Right lobe of liver (tissue), 6 donors: ENCODE measurements around the gene LAMB1. TPM values are rescaled to one million over a fixed set of nuclear protein-coding genes. Genes with fewer than 3 reads are reported as not detected.

Experiments used
- ATAC-seq, 4 donors: fragments of 200-7000 bp; cut with Tn5 transposase; one replicate each; pipeline ENCODE4 v1.9.1; 2020; ENCODE audit warnings: mild to moderate bottlenecking in 4 of 4, moderate library complexity in 4 of 4
- DNase-seq, 3 donors: peaks; one replicate each; pipeline ENCODE4 v3.0.0-alpha.2; 2020
- H3K27ac ChIP-seq, 3 donors: fragments of 200-600 bp; one replicate each; pipeline ENCODE4 v1.8.0; 2022
- H3K27me3 ChIP-seq, 2 donors: fragments of 200-600 bp; one replicate each; pipeline ENCODE4 v1.8.0; 2022
- H3K36me3 ChIP-seq, 4 donors: fragments of 200-600 bp; sonication (generic) in 1 of 4; one replicate each; pipeline versions ENCODE4 v1.5.1 to v1.8.0; 2017 to 2022; ENCODE audit warnings: control low read depth in 1 of 4
- H3K4me1 ChIP-seq, 4 donors: fragments of 200-600 bp; sonication (generic) in 1 of 4; one replicate each; pipeline versions ENCODE4 v1.5.1 to v1.8.0; 2017 to 2022; ENCODE audit warnings: control low read depth in 1 of 4
- H3K4me3 ChIP-seq, 3 donors: fragments of 200-600 bp; one replicate each; pipeline ENCODE4 v1.8.0; 2022
- H3K9me3 ChIP-seq, 4 donors: fragments of 200-600 bp; sonication (generic) in 1 of 4; one replicate each; pipeline versions ENCODE4 v1.5.1 to v1.8.0; 2017 to 2022; ENCODE audit warnings: control low read depth in 1 of 4
- POLR2A ChIP-seq: fragments of 450-650 bp; IDR thresholded peaks from one replicate; pipeline ENCODE4 v1.6.1; 2017; ENCODE audit warnings: antibody characterized with exemption, mild to moderate bottlenecking
- WGBS: methylation state at CpG from one replicate; pipeline ENCODE4 v1.1.6; 2018; ENCODE audit warnings: low coverage, low lambda C conversion rate; ENCODE audit not compliant: insufficient coverage; ENCODE audit errors: missing lambda C conversion rate; 5-methylcytosine and 5-hydroxymethylcytosine counted together
- intact Hi-C, 2 donors: fragments of 100-400 bp; cut with DNase I; formaldehyde crosslinking; loops; one replicate each; pipeline versions ENCODE4 v1.11.2 to v1.14.1; 2022
- total RNA-seq, 6 experiments: library from RNA; depleted of rRNA in 2 of 6; stranded (reverse); fragments of >200 nt in 2 of 6; fragmentation: NEBNext Ultra II Directional in 3 of 6; extraction: Animal tissue kit (Norgen Biotek cat#: 25700) in 3 of 6; gene quantifications; one replicate each; pipeline versions ENCODE4 v1.1.0 to v1.2.4, GENCODE V29; 2016 to 2023
- TF ChIP-seq, protein P1 (sequence below), 4 donors: fragments of 200-600 bp in 3 of 4; fragments of 450-650 bp in 1 of 4; IDR thresholded peaks; one replicate each; pipeline versions ENCODE4 v1.5.1 to v1.8.0; 2016 to 2022; ENCODE audit warnings: antibody characterized with exemption in 4 of 4, mild to moderate bottlenecking in 2 of 4
- donor health status: DM: no; HTN: yes; CAD: no.
- donor health status: DM: no; HTN: no; CAD: no.
- donor health status: DM: no; HTN: no; CAD: no.
- donor health status: DM: no; HTN: yes; CAD: no.
- donor health status: DM: no; HTN: yes; CAD: no.

Gene LAMB1
- total RNA-seq, 6 experiments from 2014 or later: 14.9 to 61.0 (median 28.9) TPM

DNA sequence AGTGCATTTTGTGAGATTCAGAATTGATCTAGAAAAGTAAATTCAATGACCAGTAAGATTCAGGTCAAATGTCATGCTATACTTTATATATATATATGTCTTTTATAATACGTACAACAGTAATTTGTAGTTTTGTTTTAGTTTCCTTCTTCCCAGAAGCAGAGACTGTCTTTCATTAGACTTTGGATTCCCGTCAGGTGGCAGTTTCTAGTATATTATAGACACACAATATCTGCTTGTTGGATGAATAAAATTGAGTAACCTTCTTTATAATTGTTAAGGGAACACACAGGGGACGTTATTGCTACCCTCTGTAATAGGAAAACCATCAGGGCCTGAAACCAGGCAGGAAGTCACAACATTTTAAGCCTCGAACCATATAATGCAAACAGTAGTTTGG lies 5.3 kb upstream of the LAMB1 start:
- Histone ChIP-seq H3K27ac (no peak overlapping the region), H3K36me3 (no peaks in the 10 kb centered on the region), H3K4me1 (peaks cover 0 to 27% (median 8%) of the 10 kb centered on the region in 4 donors), H3K4me3 (no peak overlapping the region), H3K27me3 (no peaks in the 10 kb centered on the region), H3K9me3 (no peaks in the 10 kb centered on the region)
- DNase-seq: no peak
- intact Hi-C loops: loop anchor here in 1 of 2 donors (10.0 kb wide), 1 partner anchor 53 kb away; no protein-coding TSS in a partner anchor
- TF ChIP-seq POLR2A: no peak
- TF ChIP-seq, protein P1, sequence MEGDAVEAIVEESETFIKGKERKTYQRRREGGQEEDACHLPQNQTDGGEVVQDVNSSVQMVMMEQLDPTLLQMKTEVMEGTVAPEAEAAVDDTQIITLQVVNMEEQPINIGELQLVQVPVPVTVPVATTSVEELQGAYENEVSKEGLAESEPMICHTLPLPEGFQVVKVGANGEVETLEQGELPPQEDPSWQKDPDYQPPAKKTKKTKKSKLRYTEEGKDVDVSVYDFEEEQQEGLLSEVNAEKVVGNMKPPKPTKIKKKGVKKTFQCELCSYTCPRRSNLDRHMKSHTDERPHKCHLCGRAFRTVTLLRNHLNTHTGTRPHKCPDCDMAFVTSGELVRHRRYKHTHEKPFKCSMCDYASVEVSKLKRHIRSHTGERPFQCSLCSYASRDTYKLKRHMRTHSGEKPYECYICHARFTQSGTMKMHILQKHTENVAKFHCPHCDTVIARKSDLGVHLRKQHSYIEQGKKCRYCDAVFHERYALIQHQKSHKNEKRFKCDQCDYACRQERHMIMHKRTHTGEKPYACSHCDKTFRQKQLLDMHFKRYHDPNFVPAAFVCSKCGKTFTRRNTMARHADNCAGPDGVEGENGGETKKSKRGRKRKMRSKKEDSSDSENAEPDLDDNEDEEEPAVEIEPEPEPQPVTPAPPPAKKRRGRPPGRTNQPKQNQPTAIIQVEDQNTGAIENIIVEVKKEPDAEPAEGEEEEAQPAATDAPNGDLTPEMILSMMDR (IDR thresholded peaks at IDR 0.05): no peak
- ATAC-seq: no peak
- 90% methylated on average over 4 of the region's 4 CpGs for WGBS

DNA sequence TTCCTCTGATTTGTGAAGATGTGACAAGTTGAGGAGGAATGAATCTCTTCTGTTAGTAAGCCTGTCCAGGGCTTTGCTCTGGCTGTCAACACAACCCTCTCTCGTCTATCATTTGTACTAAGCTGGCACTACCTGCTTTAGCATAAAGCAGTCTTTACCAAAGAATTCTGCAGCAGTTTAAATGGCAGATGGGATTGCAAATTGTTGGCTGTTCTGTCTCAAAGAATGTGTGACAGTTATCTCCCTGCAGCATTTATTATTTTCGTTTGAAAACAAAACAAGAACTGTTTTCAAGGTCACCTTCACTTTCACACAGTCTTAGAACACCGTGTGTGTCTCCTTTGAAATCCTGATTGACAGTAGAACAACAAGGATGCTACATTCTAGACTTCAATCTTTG lies 4.8 kb upstream of the LAMB1 start:
- peaks cover 0 to 27% (median 8%) of the 10 kb centered on the region in 4 donors for H3K4me1 ChIP-seq
- no peaks in the 10 kb centered on the region for H3K36me3 ChIP-seq
- H3K27me3 ChIP-seq: no peaks in the 10 kb centered on the region
- no peak for DNase-seq
- no peak overlapping the region for H3K27ac ChIP-seq
- WGBS: 46% methylated on average over 3 of the region's 3 CpGs
- TF ChIP-seq POLR2A: no peak
- H3K4me3 ChIP-seq: no peak overlapping the region
- ATAC-seq: no peak
- intact Hi-C loops: loop anchor here in 1 of 2 donors (10.0 kb wide), 1 partner anchor 53 kb away; no protein-coding TSS in a partner anchor
- H3K9me3 ChIP-seq: no peaks in the 10 kb centered on the region

DNA sequence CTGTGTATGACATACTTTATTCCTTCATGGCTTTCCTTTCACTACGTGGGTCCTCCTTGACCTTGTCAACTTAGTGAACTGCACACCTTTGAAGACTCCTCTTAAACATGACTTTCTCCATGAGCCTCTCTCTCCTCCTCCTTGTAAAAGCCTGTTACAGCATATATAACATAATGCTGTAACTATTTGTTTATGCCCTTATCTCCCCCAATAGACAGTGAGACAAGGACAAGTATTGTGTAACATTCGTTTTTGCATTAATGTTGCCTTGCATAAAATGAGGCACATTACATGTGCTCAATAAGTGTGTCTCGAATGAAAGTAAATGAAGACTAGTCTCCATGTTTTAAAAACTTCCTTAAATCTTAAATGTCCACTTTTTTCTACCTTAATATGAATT lies 4.3 kb upstream of the LAMB1 start:
- peaks cover 0 to 29% (median 8%) of the 10 kb centered on the region in 4 donors for H3K4me1 ChIP-seq
- no peak for DNase-seq
- intact Hi-C loops: loop anchor here in 1 of 2 donors (10.0 kb wide), 1 partner anchor 52 kb away; no protein-coding TSS in a partner anchor

DNA sequence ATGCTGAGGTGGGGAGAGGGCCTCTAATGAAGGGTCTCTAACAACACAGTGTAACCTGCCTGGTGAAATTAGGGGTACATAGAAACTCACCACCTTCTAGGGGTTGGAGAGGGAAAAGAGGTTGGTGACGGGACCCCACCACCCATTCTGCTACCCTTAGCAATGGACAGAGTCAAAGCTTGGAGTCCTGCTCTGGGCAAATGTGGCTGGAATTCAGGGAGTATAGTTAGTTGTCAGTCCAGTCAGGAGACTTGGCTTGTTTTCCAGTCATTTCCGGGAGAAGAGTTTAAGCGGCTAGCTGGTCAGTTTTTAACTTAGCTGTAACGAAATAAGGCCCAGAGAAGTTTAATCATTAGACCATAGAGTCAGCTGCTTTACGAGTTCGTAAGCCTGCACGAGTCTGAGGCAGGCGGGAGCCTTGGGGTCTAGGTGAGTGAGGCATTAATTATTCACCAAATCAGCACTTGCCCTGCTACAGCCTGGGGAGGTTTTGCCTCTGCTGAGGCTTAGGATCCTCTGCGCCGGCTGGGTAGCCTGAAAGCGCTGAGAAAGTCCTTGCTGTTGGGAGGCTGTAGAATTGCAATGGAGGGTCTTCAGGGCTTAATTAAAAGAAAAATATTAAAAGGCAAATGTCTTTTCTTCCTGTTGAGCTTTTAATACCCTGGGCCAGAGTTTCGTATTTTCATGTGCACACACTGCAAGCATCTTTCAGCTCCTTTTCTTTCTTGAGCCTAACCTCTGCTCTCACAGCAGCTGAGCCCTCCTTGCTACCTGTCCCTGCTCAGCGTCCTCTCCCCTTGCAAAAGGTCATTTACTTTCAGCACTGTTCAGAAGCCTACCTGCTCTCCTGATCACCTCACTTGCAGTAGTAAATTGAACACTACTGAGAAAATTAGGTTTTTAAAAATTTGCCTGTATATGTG lies 1.5 kb upstream of the LAMB1 start:
- Histone ChIP-seq H3K27ac (peak overlapping the region in 1 of 3 donors; percentile 3), H3K36me3 (no peaks in the 10 kb centered on the region), H3K27me3 (peaks cover 0 to 3% of the 10 kb centered on the region in 2 donors), H3K9me3 (no peaks in the 10 kb centered on the region), H3K4me1 (peaks cover 0 to 24% (median 5%) of the 10 kb centered on the region in 4 donors), H3K4me3 (no peak overlapping the region)
- ATAC-seq: peak; percentile 71 to 77 (median 73)
- peak in 2 of 3 donors; percentile 46 to 72 for DNase-seq
- TF ChIP-seq POLR2A: peak; percentile 71
- TF ChIP-seq, protein P1 (IDR thresholded peaks at IDR 0.05): no peak
- 6% methylated on average over 11 of the region's 13 CpGs for WGBS
- intact Hi-C loops: loop anchor here in 1 of 2 donors (10.0 kb wide), 1 partner anchor 50 kb away; no protein-coding TSS in a partner anchor

More for the DNA sequence above, 4.3 kb upstream of the LAMB1 start:
- no peak for ATAC-seq
- H3K9me3 ChIP-seq: no peaks in the 10 kb centered on the region
- no peak overlapping the region for H3K4me3 ChIP-seq
- no peak for TF ChIP-seq POLR2A
- TF ChIP-seq, protein P1 (IDR thresholded peaks at IDR 0.05): no peak
- 67% methylated on average over 3 of the region's 3 CpGs for whole genome bisulfite sequencing
- no peaks in the 10 kb centered on the region for H3K27me3 ChIP-seq
- no peak overlapping the region for H3K27ac ChIP-seq
- no peaks in the 10 kb centered on the region for H3K36me3 ChIP-seq

DNA sequence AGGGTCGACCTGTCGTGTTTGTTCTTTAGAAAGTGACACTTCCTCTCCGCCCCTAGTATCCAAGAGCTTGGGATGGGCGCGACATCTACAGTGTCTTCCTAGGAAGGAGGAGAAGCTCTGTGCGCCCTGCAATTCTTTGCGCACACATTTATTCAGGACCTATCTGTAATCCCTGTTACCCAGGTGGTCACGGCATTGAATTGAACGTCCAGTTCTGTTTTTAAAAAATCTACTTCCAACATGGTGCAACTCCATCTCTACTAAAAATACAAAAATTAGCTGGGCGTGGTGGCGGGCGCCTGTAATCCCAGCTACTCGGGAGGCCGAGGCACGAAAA lies 606 bp upstream of the LAMB1 start:
- H3K36me3 ChIP-seq: no peaks in the 10 kb centered on the region
- peak overlapping the region in 1 of 3 donors; percentile 60 for H3K27ac ChIP-seq
- no peaks in the 10 kb centered on the region for H3K9me3 ChIP-seq
- intact Hi-C loops: loop anchor here in 1 of 2 donors (10.0 kb wide), 1 partner anchor 49 kb away; no protein-coding TSS in a partner anchor
- ATAC-seq: no peak
- 35% methylated on average over 9 of the region's 15 CpGs for WGBS
- H3K4me1 ChIP-seq: peaks cover 0 to 24% (median 5%) of the 10 kb centered on the region in 4 donors
- H3K4me3 ChIP-seq: peak overlapping the region; percentile 49 to 53 (median 49)
- no peak for TF ChIP-seq POLR2A
- TF ChIP-seq, protein P1 (IDR thresholded peaks at IDR 0.05): no peak
- H3K27me3 ChIP-seq: peaks cover 0 to 3% of the 10 kb centered on the region in 2 donors
- no peak for DNase-seq
